ENCODE measurements around the gene PTCRA. TPM values are rescaled to one million over a fixed set of nuclear protein-coding genes. Genes with fewer than 3 reads are reported as not detected.
"Not testable (repeated sequence)": the region's sequence is repeated elsewhere in the genome, so short reads cannot be mapped to it uniquely, and the experiment has no call there.

PTCRA gene
- total RNA-seq, 2 experiments from 2014 or later, result not detected

- POLR2A ChIA-PET, result no interaction called here
- CTCF ChIA-PET, result interaction anchor here (0.7 to 1.4 kb wide), 2 partner anchors 10 to 245 kb away, joined by 3 to 4 read pairs; no protein-coding TSS in a partner anchor
Measured at GRCh38 chr6:42898891-42899361, 16.9 kb upstream of the PTCRA start.

- CTCF ChIA-PET, result interaction anchor here (0.6 to 2.0 kb wide), 4 partner anchors 18 to 610 kb away, joined by 3 to 13 read pairs (median 5); partner anchors contain the start of gene LRRC73
Measured at GRCh38 chr6:42899871-42900270, 16.0 kb upstream of the PTCRA start.

GRCh38 chr6:42901538-42901957, 14.3 kb upstream of the PTCRA start:
- CTCF ChIA-PET, result interaction anchor here (0.5 to 2.0 kb wide), 15 partner anchors 15 to 247 kb away, joined by 3 to 13 read pairs (median 3); partner anchors contain the start of genes MRPL2, PTCRA and RRP36

More at GRCh38 chr6:42899871-42900270, 16.0 kb upstream of the PTCRA start:
- POLR2A ChIA-PET, result no interaction called here

GRCh38 chr6:42902429-42903263, 13.2 kb upstream of the PTCRA start:
- CTCF ChIA-PET, result interaction anchor here (1.1 kb wide), 1 partner anchor 241 kb away, joined by 8 read pairs; no protein-coding TSS in a partner anchor
- POLR2A ChIA-PET, result not testable (repeated sequence)

More at GRCh38 chr6:42901538-42901957, 14.3 kb upstream of the PTCRA start:
- POLR2A ChIA-PET, result no interaction called here

- ChIA-PET CTCF (interaction anchor here (0.7 to 1.5 kb wide), 2 partner anchors 239 to 256 kb away, joined by 4 to 5 read pairs; no protein-coding TSS in a partner anchor), POLR2A (interaction anchor here (0.5 kb wide), 1 partner anchor 100 kb away, joined by 4 read pairs; no protein-coding TSS in a partner anchor)
Measured at GRCh38 chr6:42904467-42904866, 11.4 kb upstream of the PTCRA start.

- POLR2A ChIA-PET, result no interaction called here
- CTCF ChIA-PET, result interaction anchor here (1.5 kb wide), 1 partner anchor 15 kb away, joined by 4 read pairs; no protein-coding TSS in a partner anchor
Measured at GRCh38 chr6:42907336-42907735, 8.5 kb upstream of the PTCRA start.

GRCh38 chr6:42909835-42910234, 6.0 kb upstream of the PTCRA start:
- ChIA-PET CTCF (interaction anchor here (0.7 to 1.8 kb wide), 2 partner anchors 234 to 617 kb away, joined by 6 to 7 read pairs; no protein-coding TSS in a partner anchor), POLR2A (no interaction called here)

GRCh38 chr6:42911171-42912021, 4.5 kb upstream of the PTCRA start:
- ChIA-PET POLR2A (no interaction called here), CTCF (interaction anchor here (0.7 to 0.9 kb wide), 3 partner anchors 40 to 470 kb away, joined by 3 to 4 read pairs (median 3); no protein-coding TSS in a partner anchor)

GRCh38 chr6:42914546-42914945, 1.3 kb upstream of the PTCRA start:
- ChIA-PET CTCF (interaction anchor here (1.0 to 1.4 kb wide), 2 partner anchors 9 to 70 kb away, joined by 3 read pairs; partner anchors contain the start of gene PPP2R5D), POLR2A (interaction anchor here (0.7 kb wide), 1 partner anchor 31 kb away, joined by 3 read pairs; no protein-coding TSS in a partner anchor)

GRCh38 chr6:42916288-42916687, 435 bp downstream of the PTCRA start:
- ChIA-PET CTCF (interaction anchor here (0.5 to 1.0 kb wide), 3 partner anchors 15 to 227 kb away, joined by 3 read pairs; no protein-coding TSS in a partner anchor), POLR2A (interaction anchor here (0.6 kb wide), 1 partner anchor 229 kb away, joined by 3 read pairs; no protein-coding TSS in a partner anchor)

GRCh38 chr6:42921801-42922200, 5.9 kb downstream of the PTCRA start:
- CTCF ChIA-PET, result no interaction called here
- POLR2A ChIA-PET, result no interaction called here

GRCh38 chr6:42923666-42924065, 7.8 kb downstream of the PTCRA start:
- CTCF ChIA-PET, result no interaction called here
- POLR2A ChIA-PET, result no interaction called here

- ChIA-PET POLR2A (no interaction called here), CTCF (no interaction called here)
Measured at GRCh38 chr6:42925248-42925857, 9.5 kb downstream of the PTCRA start.

- POLR2A ChIA-PET, result interaction anchor here (0.5 to 1.8 kb wide), 18 partner anchors 12 to 273 kb away, joined by 3 to 14 read pairs (median 5); partner anchors contain the start of genes CUL7, KLHDC3, MEA1 and PEX6
- CTCF ChIA-PET, result interaction anchor here (0.7 to 2.4 kb wide), 4 partner anchors 11 to 214 kb away, joined by 3 to 6 read pairs (median 5); no protein-coding TSS in a partner anchor
Measured at GRCh38 chr6:42928986-42929820, 13.3 kb downstream of the PTCRA start, which contains the start of gene CNPY3. CNPY3 (plus strand) TSS chr6:42929480; CDS start chr6:42929571, 91 bp downstream.

- ChIA-PET CTCF (interaction anchor here (0.7 to 2.4 kb wide), 3 partner anchors 29 to 214 kb away, joined by 3 to 6 read pairs (median 5); no protein-coding TSS in a partner anchor), POLR2A (interaction anchor here (0.5 to 1.8 kb wide), 16 partner anchors 11 to 387 kb away, joined by 3 to 14 read pairs (median 4); partner anchors contain the start of genes CUL7, KLHDC3, MEA1 and PEX6)
Measured at GRCh38 chr6:42929821-42930360, 14.0 kb downstream of the PTCRA start.

- CTCF ChIA-PET, result no interaction called here
- POLR2A ChIA-PET, result interaction anchor here (0.5 kb wide), 1 partner anchor 250 kb away, joined by 3 read pairs; the partner anchor contains the start of gene CUL9
Measured at GRCh38 chr6:42932412-42932811, 16.6 kb downstream of the PTCRA start.

- ChIA-PET POLR2A (no interaction called here), CTCF (no interaction called here)
Measured at GRCh38 chr6:42933205-42933604, 17.4 kb downstream of the PTCRA start.
